SH-SY5Y (cell line): ENCODE measurements around the gene CHRNA4.

Experiments used
- GATA2 ChIP-seq: IDR thresholded peaks from 2 replicates; pipeline ENCODE4 v1.6.1; 2011; ENCODE audit warnings: mild to moderate bottlenecking, low read depth, low read length
- GATA3 ChIP-seq: IDR thresholded peaks from 2 replicates; pipeline ENCODE4 v1.6.1; 2011; ENCODE audit warnings: low read depth, mild to moderate bottlenecking, low read length, moderate library complexity

GRCh38 chr20:63326314-63327230 is 34.6 kb downstream of the CHRNA4 start:
- TF ChIP-seq GATA3 = no peak
- TF ChIP-seq GATA2 = no peak
